Heart left ventricle (tissue), 13 donors: ENCODE data around the gene ATP6V1D.

Experiments
- POLR2A ChIP-seq, 2 donors: fragments of 450-650 bp; IDR thresholded peaks; one replicate each; pipeline ENCODE4 v1.6.1; 2017; ENCODE audit warnings: antibody characterized with exemption in 2 of 2, mild to moderate bottlenecking in 2 of 2, moderate library complexity in 2 of 2
- TF ChIP-seq, protein P1 (sequence below), 12 donors: fragments of 200-600 bp; sonication (generic) in 4 of 12; IDR thresholded peaks; one replicate each; pipeline versions ENCODE4 v1.5.0 to v1.8.0; 2018 to 2022; ENCODE audit warnings: antibody characterized with exemption in 12 of 12, mild to moderate bottlenecking in 5 of 12
- donor health status: ischemic (EF 13 %, LVEDD 7.1; RV severe dilation, severe dysfunction).
- donor health status: DM: no; HTN: yes; CAD: no.
- donor health status: DM: no; HTN: no; CAD: no.
- donor health status: ischemic (EF 25% LVEDD 6.9; RV normal size, moderate dysfunction).
- donor health status: ischemic (EF 25% LVEDD 5.7; RV mildly dilated, moderate dysfunction).
- donor health status: ischemic (EF 35%, LVEDD 5.7; RV mildly dilated, moderate dysfunction).
- donor health status: nonischemic (EF 11% LVEDD 7.7; RV severe dilation, severe dysfunction).
- donor health status: DM: yes; HTN: yes; CAD: no.
- donor health status: PGD.
- donor health status: ischemic (EF 29% LVEDD 5.4; RV normal size, mild dysfunction).
- donor health status: nonischemic (EF 23%, LVEDD 6.1; RV moderate dilation, normal function).

DNA sequence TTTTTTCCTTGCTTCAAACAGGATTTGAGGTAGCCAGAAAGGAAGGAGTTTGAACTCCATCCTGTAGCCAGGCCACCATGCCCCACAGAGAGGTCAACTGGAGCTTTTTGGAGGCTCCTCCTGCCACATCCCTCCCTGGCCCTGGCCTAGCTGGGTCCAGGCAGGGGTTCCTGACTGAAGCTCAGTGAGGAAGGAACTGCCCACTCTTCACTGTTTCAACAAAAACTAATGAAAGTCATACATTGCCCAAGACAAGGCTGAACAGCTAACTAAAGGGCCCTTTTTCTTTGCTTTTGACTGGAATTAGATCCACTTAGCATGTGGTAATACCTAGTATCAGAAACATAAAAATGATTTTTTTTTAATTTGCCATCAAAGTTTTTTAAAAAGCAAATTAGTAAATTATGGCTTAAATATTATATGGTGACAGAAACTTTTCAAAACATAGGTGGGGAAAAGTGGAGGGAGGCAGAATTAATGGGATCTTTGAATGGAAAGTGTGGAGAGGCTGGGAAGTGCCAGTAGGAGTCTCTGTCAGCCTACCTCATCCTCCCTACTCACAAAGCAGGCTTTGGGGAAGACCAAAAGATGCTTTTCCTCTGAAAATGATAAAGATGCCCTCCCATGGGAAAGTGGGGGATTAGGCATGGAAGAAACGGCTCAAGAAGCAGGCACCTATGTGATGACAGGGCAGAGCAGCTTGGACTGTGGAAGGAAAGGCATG lies 30.4 kb upstream of the ATP6V1D start:
- TF ChIP-seq, protein P1, sequence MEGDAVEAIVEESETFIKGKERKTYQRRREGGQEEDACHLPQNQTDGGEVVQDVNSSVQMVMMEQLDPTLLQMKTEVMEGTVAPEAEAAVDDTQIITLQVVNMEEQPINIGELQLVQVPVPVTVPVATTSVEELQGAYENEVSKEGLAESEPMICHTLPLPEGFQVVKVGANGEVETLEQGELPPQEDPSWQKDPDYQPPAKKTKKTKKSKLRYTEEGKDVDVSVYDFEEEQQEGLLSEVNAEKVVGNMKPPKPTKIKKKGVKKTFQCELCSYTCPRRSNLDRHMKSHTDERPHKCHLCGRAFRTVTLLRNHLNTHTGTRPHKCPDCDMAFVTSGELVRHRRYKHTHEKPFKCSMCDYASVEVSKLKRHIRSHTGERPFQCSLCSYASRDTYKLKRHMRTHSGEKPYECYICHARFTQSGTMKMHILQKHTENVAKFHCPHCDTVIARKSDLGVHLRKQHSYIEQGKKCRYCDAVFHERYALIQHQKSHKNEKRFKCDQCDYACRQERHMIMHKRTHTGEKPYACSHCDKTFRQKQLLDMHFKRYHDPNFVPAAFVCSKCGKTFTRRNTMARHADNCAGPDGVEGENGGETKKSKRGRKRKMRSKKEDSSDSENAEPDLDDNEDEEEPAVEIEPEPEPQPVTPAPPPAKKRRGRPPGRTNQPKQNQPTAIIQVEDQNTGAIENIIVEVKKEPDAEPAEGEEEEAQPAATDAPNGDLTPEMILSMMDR (IDR thresholded peaks at IDR 0.05): no peak
- no peak for TF ChIP-seq POLR2A (IDR thresholded peaks at IDR 0.05)
